Parathyroid adenoma (tissue), 2 donors: ENCODE measurements around the gene TANGO2.

Experiments used
- H2AFZ ChIP-seq: fragments of 300-600 bp; sonication (generic); one replicate; pipeline ENCODE4 v1.7.0; 2017; ENCODE audit warnings: antibody characterized with exemption, mild to moderate bottlenecking
- H3K27ac ChIP-seq: fragments of 300-600 bp; sonication (generic); one replicate; pipeline ENCODE4 v1.7.0; 2017
- H3K27me3 ChIP-seq: fragments of 300-600 bp; sonication (generic); one replicate; pipeline ENCODE4 v1.7.0; 2017; ENCODE audit warnings: low read length; ENCODE audit not compliant: control insufficient read depth, insufficient read depth
- H3K36me3 ChIP-seq: fragments of 300-600 bp; sonication (generic); one replicate; pipeline ENCODE4 v1.7.0; 2017; ENCODE audit warnings: low read length; ENCODE audit not compliant: control insufficient read depth, insufficient read depth
- H3K4me1 ChIP-seq: fragments of 300-600 bp; sonication (generic); one replicate; pipeline ENCODE4 v1.7.0; 2017; ENCODE audit warnings: control low read depth
- H3K4me2 ChIP-seq: fragments of 300-600 bp; sonication (generic); one replicate; pipeline ENCODE4 v1.7.0; 2017; ENCODE audit warnings: low read length
- H3K4me3 ChIP-seq: fragments of 300-600 bp; sonication (generic); one replicate; pipeline ENCODE4 v1.7.0; 2017; ENCODE audit warnings: low read depth, low read length
- H3K79me2 ChIP-seq: fragments of 300-600 bp; sonication (generic); one replicate; pipeline ENCODE4 v1.7.0; 2017; ENCODE audit warnings: control low read depth
- H3K9ac ChIP-seq: fragments of 300-600 bp; sonication (generic); one replicate; pipeline ENCODE4 v1.7.0; 2017; ENCODE audit warnings: mild to moderate bottlenecking
- H3K9me3 ChIP-seq: fragments of 300-600 bp; sonication (generic); one replicate; pipeline ENCODE4 v1.7.0; 2017; ENCODE audit warnings: low read length; ENCODE audit not compliant: control insufficient read depth
- TF ChIP-seq, protein P1 (sequence below): fragments of 300-600 bp; sonication (generic); IDR thresholded peaks from one replicate; pipeline ENCODE4 v1.7.0; 2017; ENCODE audit warnings: antibody characterized with exemption, mild to moderate bottlenecking
- donor health status: primary hyperparathyroidism.

Gene TANGO2

GRCh38 chr22:20093418-20094196 lies 72.7 kb downstream of the TANGO2 start:
- H3K4me3 ChIP-seq = no peak overlapping the region
- H3K9ac ChIP-seq = no peak overlapping the region
- no peak overlapping the region for H2AFZ ChIP-seq
- no peaks in the 10 kb centered on the region for H3K4me1 ChIP-seq
- no peaks in the 10 kb centered on the region for H3K79me2 ChIP-seq
- no peaks in the 10 kb centered on the region for H3K9me3 ChIP-seq
- H3K4me2 ChIP-seq = no peak overlapping the region
- no peaks in the 10 kb centered on the region for H3K27me3 ChIP-seq
- no peaks in the 10 kb centered on the region for H3K36me3 ChIP-seq
- TF ChIP-seq, protein P1, sequence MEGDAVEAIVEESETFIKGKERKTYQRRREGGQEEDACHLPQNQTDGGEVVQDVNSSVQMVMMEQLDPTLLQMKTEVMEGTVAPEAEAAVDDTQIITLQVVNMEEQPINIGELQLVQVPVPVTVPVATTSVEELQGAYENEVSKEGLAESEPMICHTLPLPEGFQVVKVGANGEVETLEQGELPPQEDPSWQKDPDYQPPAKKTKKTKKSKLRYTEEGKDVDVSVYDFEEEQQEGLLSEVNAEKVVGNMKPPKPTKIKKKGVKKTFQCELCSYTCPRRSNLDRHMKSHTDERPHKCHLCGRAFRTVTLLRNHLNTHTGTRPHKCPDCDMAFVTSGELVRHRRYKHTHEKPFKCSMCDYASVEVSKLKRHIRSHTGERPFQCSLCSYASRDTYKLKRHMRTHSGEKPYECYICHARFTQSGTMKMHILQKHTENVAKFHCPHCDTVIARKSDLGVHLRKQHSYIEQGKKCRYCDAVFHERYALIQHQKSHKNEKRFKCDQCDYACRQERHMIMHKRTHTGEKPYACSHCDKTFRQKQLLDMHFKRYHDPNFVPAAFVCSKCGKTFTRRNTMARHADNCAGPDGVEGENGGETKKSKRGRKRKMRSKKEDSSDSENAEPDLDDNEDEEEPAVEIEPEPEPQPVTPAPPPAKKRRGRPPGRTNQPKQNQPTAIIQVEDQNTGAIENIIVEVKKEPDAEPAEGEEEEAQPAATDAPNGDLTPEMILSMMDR = no peak
- no peak overlapping the region for H3K27ac ChIP-seq

DNA sequence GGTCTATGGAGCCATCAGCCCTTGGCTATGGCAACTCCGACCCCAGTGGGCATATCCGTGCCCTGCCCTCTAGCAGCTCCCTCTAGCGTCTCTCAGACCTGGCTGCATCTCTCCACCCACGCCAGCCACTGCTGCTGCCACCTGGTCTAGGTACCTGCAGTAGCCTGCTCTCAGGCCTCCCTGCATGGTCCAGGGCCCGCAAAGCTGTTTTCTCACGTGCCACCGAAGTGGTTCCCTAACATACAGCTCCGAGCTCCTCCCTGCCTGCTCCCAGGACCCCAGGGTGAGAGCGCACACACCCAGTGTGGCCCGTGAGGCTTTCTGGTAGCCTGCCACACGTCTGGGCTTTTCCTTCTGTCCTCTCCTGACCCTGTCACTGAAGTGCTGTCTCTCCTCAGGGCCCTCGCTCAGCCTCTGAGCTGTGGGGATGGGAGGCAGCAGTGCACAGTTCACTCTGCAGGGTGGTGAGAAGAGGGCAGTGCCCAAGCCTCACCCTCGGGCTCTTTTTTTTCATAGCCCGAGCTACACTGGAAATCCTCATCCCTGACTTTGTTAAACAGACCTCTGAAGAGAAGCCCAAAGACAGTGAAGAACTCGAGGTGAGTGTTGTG lies 73.4 kb downstream of the TANGO2 start:
- H3K4me2 ChIP-seq = no peak overlapping the region
- no peaks in the 10 kb centered on the region for H3K36me3 ChIP-seq
- H2AFZ ChIP-seq = no peak overlapping the region
- H3K4me3 ChIP-seq = no peak overlapping the region
- H3K4me1 ChIP-seq = no peaks in the 10 kb centered on the region
- H3K27ac ChIP-seq = no peak overlapping the region
- TF ChIP-seq, protein P1 = no peak
- H3K9ac ChIP-seq = no peak overlapping the region
- H3K79me2 ChIP-seq = no peaks in the 10 kb centered on the region
- no peaks in the 10 kb centered on the region for H3K27me3 ChIP-seq
- H3K9me3 ChIP-seq = no peaks in the 10 kb centered on the region

DNA sequence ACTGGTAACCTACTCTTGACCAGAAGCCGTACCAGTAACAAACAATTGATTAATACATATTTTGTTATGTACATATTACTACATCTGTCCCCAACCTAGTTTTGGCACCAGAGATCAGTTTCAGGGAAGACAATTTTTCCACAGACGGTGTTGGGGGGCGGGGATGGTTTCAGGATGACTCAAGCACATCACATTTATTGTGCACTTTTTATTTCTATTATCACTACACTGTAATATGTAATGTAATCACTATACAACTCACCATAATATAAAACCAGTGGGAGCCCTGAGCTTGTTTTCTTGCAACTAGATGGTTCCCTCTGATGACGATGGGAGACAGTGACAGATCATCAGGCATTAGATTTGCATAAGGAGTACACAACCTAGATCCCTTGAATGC lies 74.6 kb downstream of the TANGO2 start:
- Histone ChIP-seq H2AFZ (no peak overlapping the region), H3K27ac (no peak overlapping the region), H3K27me3 (no peaks in the 10 kb centered on the region), H3K9me3 (no peaks in the 10 kb centered on the region), H3K36me3 (no peaks in the 10 kb centered on the region), H3K4me3 (no peak overlapping the region), H3K4me2 (no peak overlapping the region), H3K4me1 (no peaks in the 10 kb centered on the region), H3K9ac (no peak overlapping the region), H3K79me2 (no peaks in the 10 kb centered on the region)
- TF ChIP-seq, protein P1 = no peak

- Histone ChIP-seq H3K9me3 (no peaks in the 10 kb centered on the region), H2AFZ (no peak overlapping the region), H3K9ac (no peak overlapping the region), H3K4me3 (no peak overlapping the region), H3K4me1 (no peaks in the 10 kb centered on the region), H3K4me2 (no peak overlapping the region), H3K79me2 (no peaks in the 10 kb centered on the region), H3K27ac (no peak overlapping the region), H3K36me3 (no peaks in the 10 kb centered on the region), H3K27me3 (no peaks in the 10 kb centered on the region)
- TF ChIP-seq, protein P1 = no peak
Observed at GRCh38 chr22:20096574-20097420, 75.9 kb downstream of the TANGO2 start.
